Vagina (tissue), 2 donors: ENCODE measurements around the gene RGR.

Experiments used
- CTCF ChIP-seq, 3 experiments: fragments of 450-650 bp in 2 of 3; fragments of 200-600 bp in 1 of 3; sonication (generic) in 1 of 3; IDR thresholded peaks; one replicate each; pipeline ENCODE4 v1.5.1; 2017 to 2019; ENCODE audit warnings: antibody characterized with exemption in 3 of 3, mild to moderate bottlenecking in 2 of 3, moderate library complexity in 2 of 3
- POLR2A ChIP-seq, 2 donors: fragments of 450-650 bp; IDR thresholded peaks; one replicate each; pipeline ENCODE4 v1.6.1; 2017; ENCODE audit warnings: antibody characterized with exemption in 2 of 2, mild to moderate bottlenecking in 2 of 2, moderate library complexity in 2 of 2

DNA sequence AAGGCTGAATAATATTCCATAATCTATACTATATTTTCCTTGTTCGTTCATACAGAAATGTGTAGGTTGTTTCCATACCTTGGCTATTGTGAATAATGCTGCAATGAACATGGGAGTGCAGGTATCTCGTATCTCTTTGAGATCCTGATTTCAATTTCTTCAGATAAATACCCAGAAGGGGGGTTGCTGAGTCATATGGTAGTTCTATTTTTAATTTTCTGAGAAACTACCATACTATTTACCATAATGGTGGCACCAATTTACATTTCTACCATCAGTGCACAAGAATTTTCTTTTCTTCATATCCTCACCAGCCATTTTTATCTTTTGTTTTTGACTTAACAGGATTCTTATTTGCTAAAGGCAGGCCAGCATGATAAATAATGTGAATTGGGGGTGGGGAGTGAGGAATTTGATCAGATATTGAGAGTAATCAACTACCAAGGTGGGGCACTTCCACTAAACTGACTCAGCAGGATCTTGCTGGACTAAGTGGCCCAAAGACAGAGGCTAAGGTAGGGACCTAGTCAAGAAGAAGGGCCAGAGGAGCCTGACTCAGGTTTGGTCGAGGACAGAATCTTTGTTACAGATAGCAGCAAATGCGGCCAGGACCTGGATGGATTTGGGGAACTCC is 62.0 kb downstream of the RGR start:
- TF ChIP-seq POLR2A (IDR thresholded peaks at IDR 0.05) (no peak), CTCF (IDR thresholded peaks at IDR 0.05) (no peak)
